Osteocyte (in vitro differentiated cells): ENCODE data around the gene ZFYVE28. TPM values are rescaled to one million over a fixed set of nuclear protein-coding genes. Genes with fewer than 3 reads are reported as not detected.
A peak's percentile ranks its signal among the peaks of the same experiment; 100 is the strongest.

Experiments used
- DNase-seq: peaks from one replicate; pipeline ENCODE4 v3.0.0; 2021; ENCODE audit warnings: mixed read lengths; ENCODE audit not compliant: unreplicated experiment; ENCODE audit errors: extremely low spot score
- H3K27ac Mint-ChIP-seq: one replicate; pipeline ENCODE4 v1.8.0; 2021; ENCODE audit warnings: mild to moderate bottlenecking, mixed read lengths; ENCODE audit not compliant: unreplicated experiment
- H3K27me3 Mint-ChIP-seq: one replicate; pipeline ENCODE4 v1.8.0; 2021; ENCODE audit warnings: mixed read lengths; ENCODE audit not compliant: unreplicated experiment
- H3K36me3 Mint-ChIP-seq: one replicate; pipeline ENCODE4 v1.8.0; 2021; ENCODE audit warnings: mixed read lengths; ENCODE audit not compliant: unreplicated experiment
- H3K4me1 Mint-ChIP-seq: one replicate; pipeline ENCODE4 v1.8.0; 2021; ENCODE audit warnings: mixed read lengths; ENCODE audit not compliant: unreplicated experiment
- H3K4me3 Mint-ChIP-seq: one replicate; pipeline ENCODE4 v1.8.0; 2021; ENCODE audit warnings: mild to moderate bottlenecking, moderate library complexity, mixed read lengths; ENCODE audit not compliant: unreplicated experiment
- H3K9me3 Mint-ChIP-seq: one replicate; pipeline ENCODE4 v1.8.0; 2021; ENCODE audit warnings: mixed read lengths; ENCODE audit not compliant: unreplicated experiment
- CTCF ChIP-seq: fragments of 200-600 bp; sonication (generic); IDR thresholded peaks from 2 replicates; pipeline ENCODE4 v1.5.0; 2021; ENCODE audit warnings: antibody characterized with exemption, mild to moderate bottlenecking, moderate library complexity
- total RNA-seq: library from RNA; stranded (reverse); gene quantifications from 2 replicates; pipeline ENCODE4 v1.2.1, GENCODE V29; 2021

ZFYVE28 gene
- total RNA-seq, 1 donor from 2014 or later: 3.4 TPM

- no peaks in the 10 kb centered on the region for H3K9me3 Mint-ChIP-seq
- H3K4me3 Mint-ChIP-seq: no peak overlapping the region
- no peak for TF ChIP-seq CTCF
- peaks cover 24% of the 10 kb centered on the region for H3K27me3 Mint-ChIP-seq
- H3K36me3 Mint-ChIP-seq: no peaks in the 10 kb centered on the region
- H3K27ac Mint-ChIP-seq: no peak overlapping the region
- no peak for DNase-seq
- peaks cover 8% of the 10 kb centered on the region for H3K4me1 Mint-ChIP-seq
Measured at GRCh38 chr4:2407991-2408342, 10.5 kb downstream of the ZFYVE28 start.

GRCh38 chr4:2406920-2407319, 11.5 kb downstream of the ZFYVE28 start:
- Mint-ChIP-seq H3K4me3 (no peak overlapping the region), H3K27me3 (peaks cover 25% of the 10 kb centered on the region), H3K27ac (no peak overlapping the region)

GRCh38 chr4:2406406-2406805, 12.0 kb downstream of the ZFYVE28 start:
- Mint-ChIP-seq H3K27me3 (peaks cover 27% of the 10 kb centered on the region), H3K9me3 (no peaks in the 10 kb centered on the region), H3K4me3 (no peak overlapping the region), H3K36me3 (no peaks in the 10 kb centered on the region), H3K27ac (no peak overlapping the region), H3K4me1 (peaks cover 13% of the 10 kb centered on the region)
- no peak for TF ChIP-seq CTCF
- DNase-seq: no peak

More at GRCh38 chr4:2406920-2407319, 11.5 kb downstream of the ZFYVE28 start:
- no peak for TF ChIP-seq CTCF
- Mint-ChIP-seq H3K4me1 (peaks cover 8% of the 10 kb centered on the region), H3K9me3 (no peaks in the 10 kb centered on the region), H3K36me3 (no peaks in the 10 kb centered on the region)
- no peak for DNase-seq

GRCh38 chr4:2402941-2403340, 15.5 kb downstream of the ZFYVE28 start:
- no peaks in the 10 kb centered on the region for H3K36me3 Mint-ChIP-seq
- H3K9me3 Mint-ChIP-seq: no peaks in the 10 kb centered on the region
- no peak for TF ChIP-seq CTCF
- H3K4me3 Mint-ChIP-seq: no peak overlapping the region
- H3K27ac Mint-ChIP-seq: no peak overlapping the region
- H3K27me3 Mint-ChIP-seq: peaks cover 20% of the 10 kb centered on the region
- peaks cover 13% of the 10 kb centered on the region for H3K4me1 Mint-ChIP-seq
- no peak for DNase-seq

- peaks cover 14% of the 10 kb centered on the region for H3K27me3 Mint-ChIP-seq
Measured at GRCh38 chr4:2402048-2402842, 16.2 kb downstream of the ZFYVE28 start.

More at GRCh38 chr4:2402048-2402842, 16.2 kb downstream of the ZFYVE28 start:
- H3K36me3 Mint-ChIP-seq: no peaks in the 10 kb centered on the region
- H3K27ac Mint-ChIP-seq: no peak overlapping the region
- no peak for DNase-seq
- H3K9me3 Mint-ChIP-seq: no peaks in the 10 kb centered on the region
- H3K4me3 Mint-ChIP-seq: peak overlapping the region; percentile 64
- TF ChIP-seq CTCF: no peak
- H3K4me1 Mint-ChIP-seq: peaks cover 13% of the 10 kb centered on the region
